HG03439 (cell line): ENCODE results near the gene ACO2.
"Not testable (repeated sequence)": the region's sequence is repeated elsewhere in the genome, so short reads cannot be mapped to it uniquely, and the experiment has no call there.

Experiments used
- ATAC-seq: cut with Tn5 transposase; IDR thresholded peaks from one replicate; pipeline ENCODE4 v1.9.1; 2021; ENCODE audit warnings: mild to moderate bottlenecking, moderate library complexity; ENCODE audit not compliant: unreplicated experiment

ACO2 gene

GRCh38 chr22:41564563-41564962 is 95.6 kb downstream of the ACO2 start:
- ATAC-seq: no peak

GRCh38 chr22:41565403-41566054 is 96.6 kb downstream of the ACO2 start:
- no peak for ATAC-seq

GRCh38 chr22:41567512-41567768 is 98.5 kb downstream of the ACO2 start:
- no peak for ATAC-seq

- no peak for ATAC-seq
These were observed 99.9 kb downstream of the ACO2 start for GRCh38 chr22:41568811-41569210.

- ATAC-seq: no peak
These were observed 101.3 kb downstream of the ACO2 start for GRCh38 chr22:41570221-41570620.

GRCh38 chr22:41571786-41572185 is 102.9 kb downstream of the ACO2 start:
- no peak for ATAC-seq

- ATAC-seq: not testable (repeated sequence)
These were observed 103.4 kb downstream of the ACO2 start for GRCh38 chr22:41572305-41572704.

- ATAC-seq: no peak
These were observed 104.8 kb downstream of the ACO2 start for GRCh38 chr22:41573677-41574076.

GRCh38 chr22:41574847-41575381 is 106.0 kb downstream of the ACO2 start:
- no peak for ATAC-seq

GRCh38 chr22:41575533-41575932 is 106.6 kb downstream of the ACO2 start:
- no peak for ATAC-seq

- no peak for ATAC-seq
These were observed 108.0 kb downstream of the ACO2 start for GRCh38 chr22:41576877-41577276.

GRCh38 chr22:41578114-41578513 is 109.2 kb downstream of the ACO2 start:
- ATAC-seq: no peak
